ENCODE measurements around the gene FHIT.
"Not testable (repeated sequence)": the region's sequence is repeated elsewhere in the genome, so short reads cannot be mapped to it uniquely, and the experiment has no call there.

FHIT gene

DNA sequence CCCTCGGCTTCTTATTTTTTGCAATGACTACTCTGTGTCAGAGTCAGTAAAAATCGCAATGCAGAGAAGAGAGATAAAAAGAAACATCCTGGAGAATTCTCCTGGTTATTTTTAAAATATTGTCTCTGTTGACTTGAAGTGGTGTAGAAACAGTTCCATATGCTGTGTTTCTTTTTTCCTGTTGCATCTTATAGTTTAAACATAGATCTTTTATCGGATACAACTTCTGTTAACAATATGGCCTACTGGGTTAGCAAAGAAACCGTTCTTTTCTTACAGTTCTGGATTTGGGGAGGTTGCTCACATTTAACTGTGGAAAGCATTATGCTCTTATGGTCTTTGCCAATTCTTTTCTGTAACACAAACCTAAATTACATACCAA, 1432.3 kb downstream of the FHIT start:
- DNase-seq (ENCODE audit: low read depth in 2 of 2, low spot score in 1 of 2): no peak

DNA sequence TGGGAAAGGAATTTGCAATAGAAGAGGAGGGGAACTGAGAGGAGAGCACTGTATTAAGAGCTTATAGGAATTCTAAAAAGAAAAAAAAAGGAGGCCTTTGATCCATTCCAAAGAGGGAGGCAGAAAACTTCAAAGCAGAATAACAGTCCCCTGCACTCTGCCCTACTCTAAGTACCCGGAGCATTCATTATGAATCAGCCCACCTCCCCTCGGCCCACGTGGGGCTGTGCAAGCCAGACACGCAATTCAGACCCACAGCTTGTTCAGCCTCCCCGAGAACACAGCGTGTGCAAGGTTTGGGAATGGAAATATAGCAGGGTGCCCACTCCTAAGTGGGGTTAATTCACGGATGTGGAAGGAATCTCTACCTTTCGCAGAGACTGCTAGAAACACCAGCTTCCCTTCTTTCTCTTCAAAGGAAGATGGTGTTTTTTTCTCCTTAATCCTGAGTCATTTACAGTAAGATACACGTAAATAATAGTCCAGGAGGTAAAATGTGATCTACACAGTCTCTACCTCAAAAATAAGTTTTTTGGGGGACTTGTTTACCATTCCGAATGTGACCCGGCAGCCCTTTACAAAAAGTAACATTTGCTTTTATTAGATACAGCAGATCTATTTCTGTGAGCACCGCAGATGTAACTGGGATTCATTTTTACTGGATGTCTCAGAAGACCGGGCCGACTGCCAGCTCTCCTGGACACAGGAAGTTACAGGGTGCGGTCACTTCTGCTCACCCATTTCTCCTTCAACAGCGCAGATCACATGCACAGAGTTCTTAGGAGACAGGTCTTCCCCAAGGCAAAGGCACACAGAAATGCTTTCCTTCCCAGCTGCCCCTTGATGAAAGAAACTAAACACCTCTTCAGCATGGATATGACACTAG, 1433.0 kb downstream of the FHIT start:
- no peak for DNase-seq (ENCODE audit: low read depth in 2 of 2, low spot score in 1 of 2)

DNA sequence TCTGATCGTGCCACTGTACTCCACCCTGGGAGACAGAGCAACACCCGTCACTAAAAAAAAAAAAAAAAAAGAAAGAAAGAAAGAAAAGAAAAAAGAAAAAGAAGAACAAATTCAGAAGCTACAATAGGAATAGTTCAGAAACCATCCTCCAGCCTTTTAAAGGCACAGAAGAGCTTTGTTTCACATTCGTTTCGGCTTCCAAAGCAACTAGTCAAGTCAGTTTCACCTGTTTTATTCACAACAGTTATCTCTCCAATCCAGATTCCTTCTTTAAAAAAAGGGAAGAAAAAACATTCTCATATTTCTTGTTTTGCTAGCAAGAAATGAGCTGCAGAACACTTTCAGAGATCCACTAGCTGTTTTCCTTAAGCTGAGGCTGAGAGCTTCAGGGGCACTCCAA, 1433.7 kb downstream of the FHIT start:
- DNase-seq (ENCODE audit: low read depth in 2 of 2, low spot score in 1 of 2): no peak

DNA sequence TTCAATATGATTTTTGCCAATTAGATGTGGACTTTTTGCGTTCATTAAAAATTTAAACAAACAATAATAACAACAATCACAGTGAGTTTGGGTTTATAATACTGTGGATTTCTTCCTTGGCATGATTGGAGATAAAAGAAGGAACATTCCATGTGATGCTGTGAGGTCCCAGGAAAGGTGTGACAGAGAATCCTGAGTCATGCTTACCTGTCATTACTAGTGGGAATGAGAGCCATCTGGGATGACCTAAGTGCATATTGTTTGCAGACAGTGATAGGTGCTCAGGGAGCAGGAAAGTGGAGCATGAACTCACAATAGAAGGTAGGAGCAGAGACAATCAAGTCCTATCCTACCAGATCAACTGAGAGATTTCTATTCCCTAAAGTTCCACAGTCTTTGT, 1434.9 kb downstream of the FHIT start:
- DNase-seq (ENCODE audit: low read depth in 2 of 2, low spot score in 1 of 2): no peak

DNA sequence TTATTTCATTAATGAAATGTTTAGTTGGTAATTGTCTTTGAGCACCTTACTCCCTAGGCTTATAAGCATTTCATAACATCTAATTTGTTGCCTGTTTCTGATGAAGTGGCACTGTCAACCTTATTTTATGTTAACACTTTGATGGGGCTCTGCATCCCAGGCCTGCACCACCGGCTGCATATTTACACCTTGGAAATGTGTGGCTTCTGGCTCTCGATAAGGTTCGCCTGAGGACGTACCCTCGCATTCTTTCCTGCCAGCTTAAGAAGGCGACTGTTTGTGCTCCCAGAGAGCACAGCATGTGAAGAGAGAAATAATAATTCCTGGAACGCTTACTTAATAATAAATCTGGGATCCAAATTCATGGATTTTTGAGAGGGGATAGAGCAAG, 1438.1 kb downstream of the FHIT start:
- DNase-seq (ENCODE audit: low read depth in 2 of 2, low spot score in 1 of 2): no peak

DNA sequence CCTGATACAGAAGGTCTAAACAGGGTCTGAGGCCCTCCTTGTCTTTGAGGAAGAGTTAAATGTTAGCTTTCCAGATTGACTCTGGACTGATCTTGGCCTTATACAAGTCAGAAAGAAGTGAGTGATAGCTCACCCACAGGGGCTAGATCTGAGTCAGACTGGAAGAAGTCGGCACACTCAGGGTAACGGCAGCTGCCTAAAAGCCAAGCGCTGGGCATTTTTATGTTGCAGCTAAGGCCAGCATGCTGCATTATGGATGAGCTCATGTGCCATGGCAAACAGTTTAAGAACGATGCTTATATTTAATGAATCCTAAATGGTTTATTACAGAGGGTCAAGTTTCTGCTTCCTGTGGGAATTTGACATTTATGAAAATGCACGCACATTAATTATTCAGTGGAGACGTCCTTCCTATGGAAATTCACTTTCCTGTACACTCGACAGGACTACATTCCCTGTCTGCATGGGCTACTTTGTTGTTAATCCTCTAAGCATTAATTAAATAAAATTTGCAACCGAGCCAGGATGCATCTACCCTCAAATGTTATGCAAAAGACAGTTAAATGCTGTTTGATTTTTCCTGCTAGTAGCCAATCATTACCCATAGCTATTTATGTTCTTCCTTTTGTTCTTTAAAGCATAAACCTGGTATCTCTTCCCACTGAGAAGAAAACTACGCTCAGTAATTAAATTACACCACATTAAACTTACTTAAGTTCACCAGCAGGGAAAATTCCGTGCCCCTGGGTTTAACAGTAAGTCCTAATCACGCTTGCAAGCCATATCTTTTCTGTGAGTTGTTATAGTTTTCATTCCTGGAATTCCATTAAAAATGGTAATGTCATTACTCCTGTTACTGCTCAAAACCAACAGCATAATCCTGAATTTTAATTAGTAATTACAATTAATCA, 1438.8 kb downstream of the FHIT start:
- DNase-seq (ENCODE audit: low read depth in 2 of 2, low spot score in 1 of 2): no peak

DNA sequence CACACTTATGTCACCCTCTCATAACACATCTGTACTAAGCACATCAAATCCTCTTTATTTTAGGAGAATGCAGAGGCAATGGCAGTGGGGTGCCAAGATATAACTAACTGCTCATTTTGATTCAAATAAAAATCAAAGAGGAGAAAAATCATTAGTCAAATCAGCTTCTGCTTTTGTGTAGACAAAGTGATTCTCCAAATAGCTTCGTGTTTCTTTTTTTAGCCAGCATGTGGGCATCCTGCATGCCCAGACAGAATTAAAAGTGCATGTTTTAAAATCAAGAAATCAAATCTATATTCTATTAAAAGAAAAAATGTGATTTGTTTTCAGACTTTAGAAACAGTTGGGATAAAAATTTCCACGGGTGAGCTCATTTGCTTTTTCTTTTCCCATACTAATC, 1440.1 kb downstream of the FHIT start:
- DNase-seq (ENCODE audit: low read depth in 2 of 2, low spot score in 1 of 2): no peak

DNA sequence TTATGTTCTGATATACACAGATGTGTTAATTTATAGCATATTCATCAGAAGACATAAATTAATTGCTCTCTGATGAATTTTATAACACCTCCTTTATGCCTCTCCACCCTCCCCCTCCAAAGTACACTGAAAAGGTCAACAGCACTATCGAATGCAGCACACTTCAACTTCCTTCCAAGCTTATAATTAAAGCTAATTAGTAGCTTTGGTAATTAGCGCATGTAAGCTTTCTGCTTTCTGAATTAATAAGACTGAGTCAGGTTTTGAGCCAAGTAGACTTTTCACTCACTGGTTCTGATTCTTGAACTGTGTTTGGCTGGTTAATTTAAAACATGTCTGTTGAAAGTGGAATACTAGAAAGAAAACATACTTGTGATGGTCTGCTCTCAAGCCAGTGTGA, 1440.6 kb downstream of the FHIT start:
- no peak for DNase-seq (ENCODE audit: low read depth in 2 of 2, low spot score in 1 of 2)

DNA sequence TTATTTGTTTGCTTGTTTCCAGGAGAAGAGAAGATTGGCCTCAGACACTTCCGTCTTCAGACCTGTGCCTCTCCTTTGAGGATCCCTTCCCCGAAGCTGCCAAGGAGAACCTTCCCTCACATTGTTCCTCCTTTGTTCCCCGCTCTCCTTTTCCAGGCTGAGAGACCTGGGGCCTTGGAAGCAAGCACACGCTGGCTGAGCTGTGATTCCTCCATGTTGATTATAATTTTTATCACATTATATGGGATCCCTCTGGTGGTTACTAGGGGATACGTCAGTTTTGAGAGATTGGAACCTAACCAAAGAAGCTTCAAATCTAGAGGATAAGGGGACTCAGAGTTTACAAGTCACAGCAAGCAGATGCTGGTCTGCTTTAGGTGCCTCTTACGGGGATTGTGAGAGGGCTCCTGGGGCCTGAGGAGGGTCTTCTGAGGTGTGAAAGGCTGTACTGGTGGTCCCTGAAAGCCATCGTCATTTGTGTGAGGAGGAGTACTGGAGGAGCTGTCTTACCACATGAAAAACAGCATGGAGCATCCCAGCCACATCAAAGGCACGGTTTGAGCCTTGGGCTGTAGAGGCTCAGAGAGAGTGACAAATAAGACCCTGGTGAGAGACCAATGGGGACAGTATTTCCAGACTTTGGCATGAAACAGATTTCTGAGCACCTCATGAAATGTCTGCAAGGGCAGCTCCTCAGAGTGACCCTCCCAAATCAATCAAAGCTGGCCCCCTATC, 1441.4 kb downstream of the FHIT start:
- DNase-seq (ENCODE audit: low read depth in 2 of 2, low spot score in 1 of 2): no peak

DNA sequence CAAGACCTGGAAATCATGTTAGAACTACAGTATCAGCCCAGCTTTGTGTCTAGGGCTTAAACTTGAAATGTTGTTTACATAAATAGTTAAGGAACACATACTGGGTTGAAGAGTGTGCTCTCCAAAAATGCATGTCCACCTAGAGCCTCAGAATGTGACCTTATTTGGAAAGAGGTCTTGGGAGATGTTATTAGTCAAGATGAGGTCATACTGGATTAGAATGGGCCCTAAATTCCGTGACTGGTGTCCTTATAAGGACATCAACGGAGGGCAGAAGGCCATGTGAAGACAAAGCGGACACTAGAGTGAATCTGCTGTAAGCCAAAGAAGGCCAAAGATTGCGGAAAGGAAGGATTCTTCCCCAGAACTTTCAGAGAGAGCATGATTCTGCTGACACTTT, 1442.2 kb downstream of the FHIT start:
- no peak for DNase-seq (ENCODE audit: low read depth in 2 of 2, low spot score in 1 of 2)

DNA sequence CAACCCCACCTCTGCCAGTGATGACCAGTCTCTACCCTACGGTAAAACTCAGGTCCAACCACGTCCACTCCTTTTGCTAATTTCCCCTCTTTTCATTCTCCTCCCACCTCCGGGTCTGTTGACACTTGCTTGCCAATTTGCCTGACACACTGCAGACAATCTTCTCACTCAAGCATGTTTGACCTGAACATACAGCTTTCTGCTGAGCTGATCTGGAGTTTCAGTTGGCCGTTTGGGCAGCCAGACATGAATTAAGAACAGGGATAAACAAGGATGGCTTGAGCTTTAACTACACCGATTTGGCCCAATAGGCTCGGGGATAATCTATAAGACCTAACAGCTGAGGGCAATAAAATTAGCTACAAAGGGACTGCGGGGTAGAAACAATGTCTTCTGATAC, 1442.8 kb downstream of the FHIT start:
- no peak for DNase-seq (ENCODE audit: low read depth in 2 of 2, low spot score in 1 of 2)

DNA sequence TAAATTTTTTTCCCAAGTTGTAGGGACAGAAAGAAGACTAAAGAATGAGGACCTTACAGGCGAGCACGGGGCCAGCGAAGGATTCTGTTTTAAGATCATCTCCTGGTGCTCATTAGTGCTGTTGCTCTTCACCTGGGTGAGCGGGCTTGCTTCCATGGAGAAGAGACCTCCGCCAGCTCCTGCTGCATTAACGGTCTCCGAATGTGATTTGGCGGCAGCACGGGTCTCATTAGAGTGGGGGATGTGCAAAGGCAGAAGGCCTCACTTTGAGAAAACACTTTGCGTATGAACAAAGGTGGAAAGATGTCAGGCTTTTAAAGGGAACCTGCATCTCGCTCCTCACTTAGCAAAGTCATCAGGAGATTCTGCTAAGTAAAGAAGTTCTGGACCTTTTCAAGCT, 1448.0 kb downstream of the FHIT start:
- no peak for DNase-seq (ENCODE audit: low read depth in 2 of 2, low spot score in 1 of 2)

DNA sequence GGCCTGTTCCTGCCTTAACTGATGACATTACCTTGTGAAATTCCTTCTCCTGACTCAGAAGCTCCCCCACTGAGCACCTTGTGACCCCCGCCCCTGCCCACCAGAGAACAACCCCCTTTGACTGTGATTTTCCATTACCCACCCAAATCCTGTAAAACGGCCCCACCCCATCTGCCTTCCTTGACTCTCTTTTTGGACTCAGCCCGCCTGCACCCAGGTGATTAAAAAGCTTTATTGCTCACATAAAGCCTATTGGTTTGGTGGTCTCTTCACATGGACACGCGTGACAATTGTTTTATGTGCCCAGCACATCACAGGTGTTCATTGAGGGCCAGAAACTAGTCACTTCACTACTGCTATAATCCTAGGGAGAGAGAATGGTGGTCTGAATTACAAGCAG, 1448.8 kb downstream of the FHIT start:
- not testable (repeated sequence) for DNase-seq (ENCODE audit: low read depth in 2 of 2, low spot score in 1 of 2)

DNA sequence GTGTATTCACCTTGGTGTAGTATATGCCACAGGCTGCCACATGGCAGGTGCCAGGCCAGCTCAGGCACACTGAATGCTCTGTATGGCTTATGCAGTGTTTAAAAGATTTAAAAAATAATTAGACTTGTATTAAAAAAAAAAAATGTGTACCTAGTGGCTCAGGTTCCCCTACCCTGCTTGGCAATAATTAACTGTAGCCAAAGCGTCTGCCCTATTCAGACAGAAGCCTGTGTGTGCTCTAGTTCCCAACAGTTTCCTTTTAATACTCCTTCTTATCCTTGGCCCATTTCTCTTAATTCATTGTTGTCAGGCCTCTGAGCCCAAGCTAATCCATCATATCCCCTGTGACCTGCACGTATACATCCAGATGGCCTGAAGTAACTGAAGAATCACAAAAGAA, 1449.2 kb downstream of the FHIT start:
- DNase-seq (ENCODE audit: low read depth in 2 of 2, low spot score in 1 of 2): no peak

DNA sequence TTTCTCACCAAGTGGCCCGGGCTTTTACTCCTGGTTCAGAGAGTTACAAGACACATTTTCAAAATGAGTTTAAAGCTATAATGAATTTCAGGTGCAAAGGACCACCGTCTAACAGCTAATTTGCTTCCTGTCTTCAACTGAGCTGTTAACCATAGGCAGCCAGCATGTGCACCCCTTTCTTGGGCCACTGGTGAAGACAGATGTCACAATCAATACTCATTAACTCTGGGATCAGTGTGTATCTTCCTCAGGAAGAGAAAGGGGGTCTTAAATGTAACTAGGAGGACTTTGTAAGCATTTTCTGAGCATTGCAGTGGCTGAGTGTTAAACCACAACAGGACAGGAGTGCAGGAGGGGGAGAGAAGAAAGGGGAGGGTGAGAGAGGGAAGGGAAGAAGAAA, 1450.8 kb downstream of the FHIT start:
- no peak for DNase-seq (ENCODE audit: low read depth in 2 of 2, low spot score in 1 of 2)

DNA sequence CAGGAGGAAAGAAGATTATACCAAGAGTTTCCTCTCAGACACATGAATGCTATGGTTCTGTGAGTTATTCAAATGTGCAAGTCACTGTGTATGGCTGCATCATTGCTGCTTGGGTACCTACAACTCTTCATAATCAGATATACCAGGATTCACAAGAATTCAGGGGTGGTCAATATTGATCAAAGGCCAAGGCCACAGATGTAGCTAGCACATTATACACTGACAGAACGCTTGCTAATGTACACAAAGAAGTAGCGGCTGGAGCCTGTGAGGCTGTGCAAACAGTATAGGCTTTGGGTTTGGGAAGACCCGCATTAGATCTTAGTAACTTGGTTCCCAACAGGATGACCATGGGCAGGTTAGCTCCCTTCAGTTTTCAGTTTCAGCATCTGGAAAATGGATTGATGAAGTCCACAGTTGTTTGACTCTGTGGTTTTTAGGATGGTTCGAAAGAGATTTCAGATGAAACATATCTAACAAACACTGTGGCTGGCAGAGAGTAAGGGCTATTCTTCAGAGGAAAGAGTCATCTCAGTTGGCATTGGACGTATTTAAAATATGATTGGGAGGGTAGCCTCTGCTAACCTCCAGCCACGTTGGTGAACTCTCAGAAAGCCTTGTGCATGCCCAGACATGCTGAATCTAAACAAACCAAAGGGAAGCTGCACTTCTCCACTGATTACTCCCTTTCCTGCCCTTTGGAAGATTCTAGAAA, 1452.7 kb downstream of the FHIT start:
- DNase-seq (ENCODE audit: low read depth in 2 of 2, low spot score in 1 of 2): no peak

DNA sequence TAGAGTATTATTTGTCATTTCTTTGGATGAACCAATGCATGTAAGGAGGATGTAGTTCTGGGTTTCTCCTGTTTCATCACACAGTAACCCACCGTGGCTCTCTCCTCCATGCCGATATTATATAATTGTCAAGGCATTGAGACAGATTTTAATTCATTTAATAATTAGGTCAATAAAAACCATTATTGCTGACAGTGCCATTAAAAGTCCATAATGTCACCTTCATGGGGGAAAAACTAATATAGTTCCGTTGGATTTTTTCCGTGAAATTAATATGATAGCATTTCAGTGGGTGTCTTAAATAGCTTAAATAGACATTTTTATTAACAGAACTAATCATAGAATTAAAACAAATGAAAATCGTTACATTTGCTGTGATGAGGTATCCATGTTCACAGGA, 1453.7 kb downstream of the FHIT start:
- no peak for DNase-seq (ENCODE audit: low read depth in 2 of 2, low spot score in 1 of 2)

DNA sequence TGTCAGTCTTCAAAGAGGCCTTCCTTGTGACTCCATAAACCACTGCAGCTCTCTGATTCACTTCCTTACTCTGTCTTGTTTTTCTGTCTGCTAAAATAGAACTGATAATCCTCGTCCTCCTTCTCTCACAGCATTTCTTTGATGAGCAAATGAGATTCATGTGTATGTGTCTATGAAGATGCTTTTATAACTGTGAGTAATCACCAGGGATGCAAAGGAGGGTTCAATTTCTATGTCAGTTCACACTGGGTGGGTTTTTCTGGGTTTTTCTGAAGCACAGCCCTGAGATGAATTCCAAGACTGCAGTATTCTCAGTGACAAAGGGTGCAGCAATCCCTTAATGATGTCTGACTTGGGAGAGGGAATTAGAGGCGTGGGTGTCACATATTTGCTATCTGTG, 1454.8 kb downstream of the FHIT start:
- no peak for DNase-seq (ENCODE audit: low read depth in 2 of 2, low spot score in 1 of 2)

DNA sequence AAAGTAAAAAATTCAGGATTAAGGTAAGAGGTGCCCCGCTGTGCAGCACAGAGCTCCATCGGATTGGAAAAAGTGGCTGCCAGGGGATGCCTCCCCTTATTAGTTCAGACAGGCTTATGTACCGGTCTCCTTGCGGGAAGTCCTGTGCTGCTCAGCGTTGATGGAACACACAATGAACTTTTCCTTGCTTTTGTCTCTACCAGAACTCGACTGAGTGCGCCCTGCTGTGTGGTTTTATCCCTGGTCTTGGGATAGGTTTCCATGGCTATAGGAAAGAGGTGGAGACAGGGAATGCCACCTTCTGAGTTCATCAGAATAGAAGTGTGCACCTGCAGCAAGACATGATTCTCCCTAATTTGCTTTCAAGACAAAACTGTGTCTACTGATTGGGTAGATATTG, 1455.5 kb downstream of the FHIT start:
- DNase-seq (ENCODE audit: low read depth in 2 of 2, low spot score in 1 of 2): no peak

DNA sequence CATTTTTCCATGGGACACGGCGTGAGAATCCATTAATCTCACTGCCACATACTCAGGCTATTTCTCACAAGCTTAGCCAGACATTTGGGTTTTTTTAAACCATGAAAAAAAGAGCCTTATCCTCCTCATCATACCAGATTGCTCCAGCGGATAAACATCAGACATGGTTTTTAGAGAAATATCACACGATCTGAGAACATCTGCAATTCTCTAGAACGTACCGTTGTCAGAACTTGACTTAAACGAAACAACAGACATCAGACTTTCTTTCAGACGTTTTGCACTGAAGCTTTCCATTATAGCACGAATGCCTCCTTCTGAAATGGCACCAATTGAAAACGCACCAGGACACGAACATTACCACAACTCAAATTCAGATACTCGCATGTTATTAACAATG, 1457.3 kb downstream of the FHIT start:
- DNase-seq (ENCODE audit: low read depth in 2 of 2, low spot score in 1 of 2): no peak

DNA sequence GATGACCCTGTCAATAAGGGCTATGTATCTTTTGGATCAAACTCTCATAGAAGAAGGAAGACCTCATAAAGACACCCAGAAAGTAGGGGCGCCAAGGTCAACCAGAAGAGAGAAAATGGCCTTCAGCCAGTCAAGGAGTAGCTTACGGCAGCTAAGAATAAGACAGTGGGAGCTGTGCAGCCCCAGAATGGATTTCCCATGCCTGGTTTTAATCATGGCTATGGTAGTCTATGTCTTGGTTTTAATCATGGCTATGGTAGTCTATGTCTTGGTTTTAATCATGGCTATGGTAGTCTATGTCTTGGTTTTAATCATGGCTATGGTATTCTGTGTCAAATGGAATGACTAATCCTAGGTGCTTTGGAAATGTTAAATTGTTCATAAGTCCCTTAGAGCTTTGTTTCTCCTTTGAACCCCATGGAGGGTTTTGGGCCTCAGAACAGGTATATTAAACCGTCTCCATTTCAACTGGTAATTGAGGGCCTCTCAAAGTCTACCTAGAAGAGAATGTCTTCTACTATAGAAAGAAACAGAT, 1459.4 kb downstream of the FHIT start:
- DNase-seq (ENCODE audit: low read depth in 2 of 2, low spot score in 1 of 2): no peak

Measured in stimulated activated CD8-positive, alpha-beta memory T cell treated with anti-CD3 and anti-CD28 coated beads, Interleukin-4, amount 100 ng/mL, for 1 hour (primary cell).